A549 (cell line): Measurements from ENCODE around the gene HNF1A. TPM values are rescaled to one million over a fixed set of nuclear protein-coding genes. Genes with fewer than 3 reads are reported as not detected.

Experiments
- ATAC-seq, 2 experiments: fragments of 200-7000 bp in 1 of 2; fragments of >200 bp in 1 of 2; cut with Nextera tagmentation in 1 of 2; cut with Tn5 transposase in 1 of 2; 3 replicates each; pipeline versions ENCODE4 v1.8.0 to v1.9.1; 2018 to 2020; ENCODE audit warnings: mild to moderate bottlenecking in 1 of 2, moderate library complexity in 1 of 2
- CTCF ChIA-PET: fragments of 300-600 bp; sonication (Branson Sonifier 250); formaldehyde crosslinking; extraction: SDS; loops from one replicate; lab custom pipeline; 2021; ENCODE audit warnings: antibody characterized with exemption, inconsistent platforms; lab: Yijun Ruan, JAX
- POLR2A ChIA-PET: fragments of 350-600 bp; formaldehyde crosslinking; extraction: SDS; loops from one replicate; lab custom pipeline; 2021; ENCODE audit warnings: antibody characterized with exemption, inconsistent platforms; lab: Yijun Ruan, JAX
- DNase-seq, 2 experiments: peaks; one replicate each; pipeline versions ENCODE4 v3.0.0 to v3.0.0-alpha.2; 2011 to 2016; ENCODE audit warnings: low read depth in 1 of 2, low spot score in 1 of 2
- FAIRE-seq: peaks from 2 replicates; lab custom pipeline; 2011; peaks lifted over from hg19 to GRCh38; lab: Jason Lieb, UNC
- H3K27ac ChIP-seq, 2 experiments: fragments of >200 bp; sonication (Bioruptor Twin); formaldehyde crosslinking; 3 replicates each; pipeline ENCODE4 v1.5.1; 2016 to 2017
- H3K4me1 ChIP-seq: fragments of >200 bp; sonication (Bioruptor Twin); formaldehyde crosslinking; 3 replicates; pipeline ENCODE4 v1.6.1; 2016
- H3K4me2 ChIP-seq: fragments of >200 bp; sonication (Bioruptor Twin); formaldehyde crosslinking; 3 replicates; pipeline ENCODE4 v1.6.1; 2016
- H3K4me3 ChIP-seq: fragments of >200 bp; sonication (Bioruptor Twin); formaldehyde crosslinking; 3 replicates; pipeline ENCODE4 v1.5.1; 2016
- H3K9me3 ChIP-seq: fragments of >200 bp; sonication (Bioruptor Twin); formaldehyde crosslinking; 3 replicates; pipeline ENCODE4 v1.6.1; 2016
- BHLHE40 ChIP-seq: IDR thresholded peaks from 2 replicates; pipeline ENCODE4 v1.6.1; 2012; ENCODE audit warnings: low read depth, low read length, inconsistent platforms
- CBX2 ChIP-seq: fragments of 200-600 bp; sonication (generic); IDR thresholded peaks from 2 replicates; pipeline ENCODE4 v1.6.1; 2016; ENCODE audit warnings: low read depth, mild to moderate bottlenecking, borderline replicate concordance
- CEBPB ChIP-seq, 2 experiments: fragments of >200 bp in 1 of 2; sonication (Bioruptor Twin) in 1 of 2; formaldehyde crosslinking in 1 of 2; IDR thresholded peaks; 2 replicates each; pipeline ENCODE4 v1.6.1; 2012 to 2016
- E2F6 ChIP-seq: IDR thresholded peaks from 2 replicates; pipeline ENCODE4 v1.6.1; 2012; ENCODE audit warnings: low read depth, borderline replicate concordance
- EHF ChIP-seq: fragments of 250-450 bp; sonication (Bioruptor Pico); IDR thresholded peaks from 2 replicates; pipeline ENCODE4 v1.5.0; 2020; ENCODE audit warnings: mild to moderate bottlenecking
- ELK1 ChIP-seq: fragments of 150-350 bp; IDR thresholded peaks from 2 replicates; pipeline ENCODE4 v1.6.1; 2014; ENCODE audit warnings: low read depth, mild to moderate bottlenecking, low read length
- ESRRA ChIP-seq: fragments of 150-350 bp; IDR thresholded peaks from 2 replicates; pipeline ENCODE4 v1.6.1; 2014; ENCODE audit warnings: mild to moderate bottlenecking, low read length, borderline replicate concordance
- FOSL2 ChIP-seq, 2 experiments: fragments of 450-650 bp in 1 of 2; fragments of >200 bp in 1 of 2; sonication (Bioruptor Twin) in 1 of 2; formaldehyde crosslinking; IDR thresholded peaks; 2 replicates each; pipeline versions ENCODE4 v1.5.0 to v1.6.1; 2016 to 2020; ENCODE audit warnings: mild to moderate bottlenecking in 1 of 2, moderate library complexity in 1 of 2
- HEYL ChIP-seq: fragments of 250-450 bp; sonication (Bioruptor Pico); IDR thresholded peaks from 2 replicates; pipeline ENCODE4 v1.8.0; 2021; ENCODE audit warnings: mild to moderate bottlenecking, moderate library complexity
- KDM1A ChIP-seq: fragments of 200-600 bp; sonication (generic); IDR thresholded peaks from 2 replicates; pipeline ENCODE4 v1.6.1; 2016; ENCODE audit warnings: low read depth, mild to moderate bottlenecking
- MAX ChIP-seq: IDR thresholded peaks from 2 replicates; pipeline ENCODE4 v1.6.1; 2012
- POLR2A ChIP-seq: IDR thresholded peaks from 2 replicates; pipeline ENCODE4 v1.6.1; 2012; ENCODE audit warnings: mild to moderate bottlenecking, low read length
- RARB ChIP-seq: fragments of 250-450 bp; sonication (Bioruptor Pico); IDR thresholded peaks from 2 replicates; pipeline ENCODE4 v1.8.0; 2021; ENCODE audit warnings: mild to moderate bottlenecking, moderate library complexity
- RFX5 ChIP-seq: fragments of 450-650 bp; IDR thresholded peaks from 2 replicates; pipeline ENCODE4 v1.7.1; 2014; ENCODE audit warnings: antibody characterized with exemption, mild to moderate bottlenecking, moderate library complexity
- TP53 ChIP-seq: fragments of 250-450 bp; sonication (Bioruptor Pico); IDR thresholded peaks from 2 replicates; pipeline ENCODE4 v1.5.0; 2021; ENCODE audit warnings: mild to moderate bottlenecking, moderate library complexity
- ZC3H11A ChIP-seq: fragments of 450-650 bp; IDR thresholded peaks from 2 replicates; pipeline ENCODE4 v1.6.1; 2014; ENCODE audit warnings: antibody characterized with exemption, mild to moderate bottlenecking
- ZFP36 ChIP-seq: fragments of 450-650 bp; IDR thresholded peaks from 2 replicates; pipeline ENCODE4 v1.6.1; 2014; ENCODE audit warnings: borderline replicate concordance; ENCODE audit not compliant: partially characterized antibody
- ZNF302 ChIP-seq: fragments of 250-450 bp; sonication (Bioruptor Pico); IDR thresholded peaks from 2 replicates; pipeline ENCODE4 v1.9.0; 2021; ENCODE audit warnings: inconsistent platforms, mild to moderate bottlenecking, moderate library complexity
- ZSCAN20 ChIP-seq: fragments of 250-450 bp; sonication (Bioruptor Pico); IDR thresholded peaks from 2 replicates; pipeline ENCODE4 v1.8.0; 2022; ENCODE audit warnings: mild to moderate bottlenecking, moderate library complexity
- WGBS: methylation state at CpG from one replicate; pipeline ENCODE4 v1.1.6; 2017; ENCODE audit errors: missing lambda C conversion rate; 5-methylcytosine and 5-hydroxymethylcytosine counted together
- polyA plus RNA-seq, 4 experiments: library from polyadenylated mRNA; depleted of rRNA in 3 of 4; stranded (reverse); fragments of >200 nt; fragmentation: RNase III in 1 of 4; extraction: RNeasy Plus Mini Kit Qiagen cat#74134 plus additional on column Dnase treatment in 1 of 4; gene quantifications; 2 replicates in 3 of 4; 3 replicates in 1 of 4; pipeline ENCODE4 v1.2.3, GENCODE V29; 2011 to 2017

The HNF1A gene
- polyA plus RNA-seq, 2 of the 4 experiments (the other 2 are of a cell fraction) = 2.6 to 7.3 TPM

- ChIA-PET CTCF (interaction anchor here (0.5 to 3.5 kb wide), 7 partner anchors 14 to 293 kb away, joined by 3 to 19 read pairs (median 4); no protein-coding TSS in a partner anchor), POLR2A (no interaction called here)
- Histone ChIP-seq H3K9me3 (no peaks in the 10 kb centered on the region), H3K27ac (no peak overlapping the region), H3K4me2 (no peak overlapping the region), H3K4me1 (peaks cover 4% of the 10 kb centered on the region; the same call in 1 of the 3 replicates), H3K4me3 (no peak overlapping the region)
- DNase-seq = no peak
- WGBS = 78% methylated on average over 5 of the region's 5 CpGs
- FAIRE-seq = no peak
- TF ChIP-seq EHF = no peak
- TF ChIP-seq TP53 (CRISPR knock-in tag) = no peak
- ATAC-seq = no peak
Measured at GRCh38 chr12:120940006-120940405, 38.3 kb upstream of the HNF1A start.

GRCh38 chr12:120940799-120941198 is 37.5 kb upstream of the HNF1A start:
- Histone ChIP-seq H3K4me3 (no peak overlapping the region), H3K27ac (no peak overlapping the region), H3K9me3 (no peaks in the 10 kb centered on the region), H3K4me2 (no peak overlapping the region), H3K4me1 (peaks cover 4% of the 10 kb centered on the region; the same call in 1 of the 3 replicates)
- 61% methylated on average over 5 of the region's 5 CpGs for WGBS
- DNase-seq = peak in 1 of 2 experiments; percentile 29
- TF ChIP-seq FOSL2 (IDR thresholded peaks at IDR 0.05) (no peak), FOSL2 (CRISPR knock-in tag; IDR thresholded peaks at IDR 0.05) (no peak), CEBPB (IDR thresholded peaks at IDR 0.05) (peak; percentile 12 to 53; a peak in 3 of 4 replicates), ZNF302 (CRISPR knock-in tag) (no peak), RARB (CRISPR knock-in tag) (no peak), RFX5 (no peak)
- ATAC-seq = no peak
- POLR2A ChIA-PET = no interaction called here
- FAIRE-seq = no peak
- CTCF ChIA-PET = interaction anchor here (1.2 to 3.5 kb wide), 5 partner anchors 31 to 358 kb away, joined by 3 to 19 read pairs (median 6); no protein-coding TSS in a partner anchor

GRCh38 chr12:120941412-120941811 is 36.9 kb upstream of the HNF1A start:
- Histone ChIP-seq H3K9me3 (no peaks in the 10 kb centered on the region), H3K27ac (no peak overlapping the region), H3K4me2 (no peak overlapping the region), H3K4me1 (peaks cover 4% of the 10 kb centered on the region; the same call in 1 of the 3 replicates), H3K4me3 (no peak overlapping the region)
- WGBS = 88% methylated on average over 4 of the region's 4 CpGs
- no peak for ATAC-seq
- no peak for TF ChIP-seq CBX2
- TF ChIP-seq ZC3H11A = no peak
- no peak for TF ChIP-seq E2F6
- TF ChIP-seq KDM1A = peak; percentile 65; the same call in 1 of the 2 replicates
- ChIA-PET CTCF (interaction anchor here (1.2 to 1.5 kb wide), 4 partner anchors 12 to 359 kb away, joined by 3 to 8 read pairs (median 5); no protein-coding TSS in a partner anchor), POLR2A (no interaction called here)
- no peak for FAIRE-seq
- no peak for DNase-seq

- POLR2A ChIA-PET = no interaction called here
- no peak for FAIRE-seq
- DNase-seq = no peak
- TF ChIP-seq ZFP36 = no peak
- TF ChIP-seq MAX = no peak
- no peak for TF ChIP-seq HEYL (CRISPR knock-in tag)
- no peak for TF ChIP-seq ESRRA
- TF ChIP-seq BHLHE40 = no peak
- no peak for TF ChIP-seq ZSCAN20 (CRISPR knock-in tag)
- no peak for TF ChIP-seq RFX5
- TF ChIP-seq ELK1 = no peak
- TF ChIP-seq POLR2A = no peak
- H3K27ac ChIP-seq = no peak overlapping the region
- H3K4me1 ChIP-seq = peaks cover 4% of the 10 kb centered on the region; the same call in 1 of the 3 replicates
- 54% methylated on average over 3 of the region's 3 CpGs for WGBS
- no peak overlapping the region for H3K4me3 ChIP-seq
- H3K4me2 ChIP-seq = no peak overlapping the region
- H3K9me3 ChIP-seq = no peaks in the 10 kb centered on the region
- CTCF ChIA-PET = interaction anchor here (1.2 to 1.5 kb wide), 4 partner anchors 11 to 359 kb away, joined by 3 to 8 read pairs (median 5); no protein-coding TSS in a partner anchor
- ATAC-seq = 0 out of 6 replicates have a peak, but pooled peaks of 1 of the 2 experiments have one; percentile 40
Measured at GRCh38 chr12:120941846-120942405, 36.4 kb upstream of the HNF1A start.
